Loucy (cell line): ENCODE results near the gene B3GNT4.

Experiments
- H2AFZ ChIP-seq: fragments of 200-600 bp; sonication (generic); 2 replicates; pipeline ENCODE4 v1.6.0; 2016; ENCODE audit warnings: antibody characterized with exemption, mild to moderate bottlenecking, low read length, moderate library complexity
- H3F3A ChIP-seq: fragments of 200-600 bp; 2 replicates; pipeline ENCODE4 v1.6.0; 2016; ENCODE audit warnings: antibody characterized with exemption, low read depth, mild to moderate bottlenecking
- H3K27me3 ChIP-seq: fragments of 200-600 bp; sonication (generic); 2 replicates; pipeline ENCODE4 v1.6.1; 2014; ENCODE audit warnings: low read length, mild to moderate bottlenecking; ENCODE audit not compliant: insufficient read depth, poor library complexity, severe bottlenecking
- H3K36me3 ChIP-seq: fragments of 200-600 bp; sonication (generic); 2 replicates; pipeline ENCODE4 v1.6.1; 2016; ENCODE audit warnings: low read length; ENCODE audit not compliant: insufficient read depth
- H3K4me1 ChIP-seq: fragments of 200-600 bp; sonication (generic); 2 replicates; pipeline ENCODE4 v1.5.1; 2014; ENCODE audit warnings: low read length, mild to moderate bottlenecking; ENCODE audit not compliant: insufficient read depth, poor library complexity, severe bottlenecking
- H3K4me2 ChIP-seq: fragments of 200-600 bp; sonication (generic); 2 replicates; pipeline ENCODE4 v1.6.0; 2014; ENCODE audit warnings: antibody characterized with exemption, low read length, low read depth, mild to moderate bottlenecking; ENCODE audit not compliant: poor library complexity, severe bottlenecking
- H3K4me3 ChIP-seq: fragments of 200-600 bp; sonication (generic); 2 replicates; pipeline ENCODE4 v1.5.1; 2014; ENCODE audit warnings: low read length, mild to moderate bottlenecking, mixed read lengths; ENCODE audit not compliant: poor library complexity, severe bottlenecking
- H3K79me2 ChIP-seq: fragments of 200-600 bp; sonication (generic); 2 replicates; pipeline ENCODE4 v1.6.1; 2014; ENCODE audit warnings: low read length; ENCODE audit not compliant: insufficient read depth
- H3K9ac ChIP-seq: fragments of 200-600 bp; sonication (generic); 2 replicates; pipeline ENCODE4 v1.6.0; 2014; ENCODE audit warnings: mild to moderate bottlenecking, low read depth, low read length, moderate library complexity; ENCODE audit not compliant: poor library complexity, severe bottlenecking
- H3K9me2 ChIP-seq: fragments of 200-600 bp; sonication (generic); replicated peaks from 2 replicates; pipeline ENCODE4 v1.6.1; 2016; ENCODE audit warnings: low read depth, low read length, mixed read lengths
- H3K9me3 ChIP-seq: fragments of 200-600 bp; sonication (generic); 2 replicates; pipeline ENCODE4 v1.6.1; 2014; ENCODE audit warnings: mild to moderate bottlenecking, antibody characterized with exemption, low read length, low read depth; ENCODE audit not compliant: insufficient read depth
- H4K20me1 ChIP-seq: fragments of 200-600 bp; sonication (generic); 2 replicates; pipeline ENCODE4 v1.6.0; 2014; ENCODE audit warnings: antibody characterized with exemption, low read length, mild to moderate bottlenecking; ENCODE audit not compliant: insufficient read depth, poor library complexity, severe bottlenecking
- EZH2phosphoT487 ChIP-seq: fragments of 200-600 bp; IDR thresholded peaks from 2 replicates; pipeline ENCODE4 v1.6.1; 2018; ENCODE audit warnings: antibody characterized with exemption, mild to moderate bottlenecking, moderate library complexity, borderline replicate concordance
- TF ChIP-seq, protein P1 (sequence below): fragments of 200-600 bp; sonication (generic); conservative IDR thresholded peaks from 2 replicates; pipeline ENCODE4 v1.5.1; 2014; ENCODE audit warnings: mild to moderate bottlenecking, antibody characterized with exemption, low read length

The B3GNT4 gene

DNA sequence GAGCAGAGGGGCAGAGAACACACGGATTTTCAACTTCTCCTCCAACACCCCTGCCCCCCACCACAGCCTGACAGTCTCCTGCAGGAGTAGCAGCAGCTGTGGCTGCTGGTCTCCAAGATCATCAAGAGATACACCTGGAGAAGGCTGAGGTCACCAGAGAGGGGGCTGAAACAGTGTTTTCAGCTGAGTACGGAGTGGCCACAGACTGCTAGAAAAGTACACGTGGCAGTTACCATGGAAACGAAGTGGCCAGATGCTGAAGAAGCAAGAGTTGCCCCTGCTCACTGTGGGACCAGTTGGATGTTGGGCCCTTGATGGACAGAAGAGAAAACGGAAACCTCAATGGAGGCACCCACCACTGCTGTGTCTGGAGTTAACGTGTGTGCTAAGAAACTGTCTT, 27.3 kb downstream of the B3GNT4 start:
- no peak overlapping the region for H3K9ac ChIP-seq
- H3K9me3 ChIP-seq, result no peaks in the 10 kb centered on the region
- peaks cover 9% of the 10 kb centered on the region for H4K20me1 ChIP-seq
- H3K27me3 ChIP-seq, result no peaks in the 10 kb centered on the region
- no peak overlapping the region for H3K4me2 ChIP-seq
- no peaks in the 10 kb centered on the region for H3F3A ChIP-seq
- peaks cover 20% of the 10 kb centered on the region for H3K4me1 ChIP-seq
- H3K4me3 ChIP-seq, result no peak overlapping the region
- no peaks in the 10 kb centered on the region for H3K9me2 ChIP-seq
- TF ChIP-seq, protein P1, sequence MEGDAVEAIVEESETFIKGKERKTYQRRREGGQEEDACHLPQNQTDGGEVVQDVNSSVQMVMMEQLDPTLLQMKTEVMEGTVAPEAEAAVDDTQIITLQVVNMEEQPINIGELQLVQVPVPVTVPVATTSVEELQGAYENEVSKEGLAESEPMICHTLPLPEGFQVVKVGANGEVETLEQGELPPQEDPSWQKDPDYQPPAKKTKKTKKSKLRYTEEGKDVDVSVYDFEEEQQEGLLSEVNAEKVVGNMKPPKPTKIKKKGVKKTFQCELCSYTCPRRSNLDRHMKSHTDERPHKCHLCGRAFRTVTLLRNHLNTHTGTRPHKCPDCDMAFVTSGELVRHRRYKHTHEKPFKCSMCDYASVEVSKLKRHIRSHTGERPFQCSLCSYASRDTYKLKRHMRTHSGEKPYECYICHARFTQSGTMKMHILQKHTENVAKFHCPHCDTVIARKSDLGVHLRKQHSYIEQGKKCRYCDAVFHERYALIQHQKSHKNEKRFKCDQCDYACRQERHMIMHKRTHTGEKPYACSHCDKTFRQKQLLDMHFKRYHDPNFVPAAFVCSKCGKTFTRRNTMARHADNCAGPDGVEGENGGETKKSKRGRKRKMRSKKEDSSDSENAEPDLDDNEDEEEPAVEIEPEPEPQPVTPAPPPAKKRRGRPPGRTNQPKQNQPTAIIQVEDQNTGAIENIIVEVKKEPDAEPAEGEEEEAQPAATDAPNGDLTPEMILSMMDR, result no peak
- no peak for TF ChIP-seq EZH2phosphoT487
- no peaks in the 10 kb centered on the region for H3K79me2 ChIP-seq
- H3K36me3 ChIP-seq, result peaks cover 27% of the 10 kb centered on the region; the same call in 1 of the 2 replicates
- H2AFZ ChIP-seq, result no peak overlapping the region

DNA sequence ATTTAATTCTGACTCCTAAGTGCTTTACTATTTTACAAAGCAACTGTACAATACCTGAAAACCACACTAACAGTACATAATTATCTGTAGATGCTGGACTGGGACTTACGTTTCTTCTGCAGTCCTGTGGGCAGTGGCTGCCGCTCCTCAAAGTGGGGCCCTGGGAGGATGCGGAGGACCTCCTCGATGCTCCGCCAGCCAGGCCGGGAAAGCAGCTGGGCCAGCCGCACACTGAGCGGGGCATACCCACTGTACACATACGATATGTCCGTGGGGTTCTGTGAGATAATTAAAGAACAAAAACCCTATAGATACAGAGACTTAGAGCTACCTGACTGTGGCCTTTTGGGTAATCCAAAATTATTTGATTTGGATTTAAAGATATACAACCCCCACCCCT, 29.2 kb downstream of the B3GNT4 start:
- H3F3A ChIP-seq, result no peaks in the 10 kb centered on the region
- H4K20me1 ChIP-seq, result no peaks in the 10 kb centered on the region
- H3K4me3 ChIP-seq, result no peak overlapping the region
- H2AFZ ChIP-seq, result no peak overlapping the region
- TF ChIP-seq EZH2phosphoT487, result no peak
- TF ChIP-seq, protein P1, result no peak
- H3K9me3 ChIP-seq, result no peaks in the 10 kb centered on the region
- no peaks in the 10 kb centered on the region for H3K27me3 ChIP-seq
- H3K9me2 ChIP-seq, result no peaks in the 10 kb centered on the region
- H3K79me2 ChIP-seq, result no peaks in the 10 kb centered on the region
- H3K36me3 ChIP-seq, result peaks cover 28% of the 10 kb centered on the region; the same call in 1 of the 2 replicates
- H3K4me2 ChIP-seq, result no peak overlapping the region
- H3K4me1 ChIP-seq, result peaks cover 10% of the 10 kb centered on the region
- H3K9ac ChIP-seq, result no peak overlapping the region

DNA sequence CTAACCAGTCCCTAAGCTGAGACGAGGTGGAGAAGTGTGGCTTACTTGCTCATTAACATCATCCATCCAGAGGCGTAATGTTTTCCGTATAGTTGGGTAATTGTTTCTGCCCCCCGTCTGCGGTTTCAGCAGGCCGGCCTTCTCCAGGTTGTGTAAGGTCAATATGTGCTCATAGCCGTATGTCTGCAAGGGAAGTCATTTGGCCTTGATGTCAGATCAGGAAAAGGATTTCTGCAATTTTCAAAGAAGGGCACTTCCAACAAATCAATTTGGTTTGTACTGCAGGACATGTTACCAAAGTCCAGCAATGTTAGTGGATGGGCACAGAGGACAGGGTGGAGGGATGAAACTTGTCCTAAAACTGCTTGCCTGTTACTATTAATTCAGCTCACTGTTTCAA, 32.2 kb downstream of the B3GNT4 start:
- H2AFZ ChIP-seq, result no peak overlapping the region
- no peaks in the 10 kb centered on the region for H3K79me2 ChIP-seq
- H3K4me3 ChIP-seq, result no peak overlapping the region
- H3K4me1 ChIP-seq, result no peaks in the 10 kb centered on the region
- no peak overlapping the region for H3K4me2 ChIP-seq
- no peak for TF ChIP-seq EZH2phosphoT487
- TF ChIP-seq, protein P1, result no peak
- no peaks in the 10 kb centered on the region for H3K9me3 ChIP-seq
- H3K36me3 ChIP-seq, result peaks cover 32% of the 10 kb centered on the region; the same call in 1 of the 2 replicates
- H3K9ac ChIP-seq, result no peak overlapping the region
- no peaks in the 10 kb centered on the region for H3K9me2 ChIP-seq
- H3K27me3 ChIP-seq, result no peaks in the 10 kb centered on the region
- no peaks in the 10 kb centered on the region for H4K20me1 ChIP-seq
- H3F3A ChIP-seq, result no peaks in the 10 kb centered on the region
